CD4-positive, alpha-beta T cell treated with Interleukin-15 for 1 hour (primary cell): ENCODE data around the gene ACBD3.

Experiments
- DNase-seq: peaks from one replicate; pipeline ENCODE4 v3.0.0-alpha.2; 2020

ACBD3 gene

DNA sequence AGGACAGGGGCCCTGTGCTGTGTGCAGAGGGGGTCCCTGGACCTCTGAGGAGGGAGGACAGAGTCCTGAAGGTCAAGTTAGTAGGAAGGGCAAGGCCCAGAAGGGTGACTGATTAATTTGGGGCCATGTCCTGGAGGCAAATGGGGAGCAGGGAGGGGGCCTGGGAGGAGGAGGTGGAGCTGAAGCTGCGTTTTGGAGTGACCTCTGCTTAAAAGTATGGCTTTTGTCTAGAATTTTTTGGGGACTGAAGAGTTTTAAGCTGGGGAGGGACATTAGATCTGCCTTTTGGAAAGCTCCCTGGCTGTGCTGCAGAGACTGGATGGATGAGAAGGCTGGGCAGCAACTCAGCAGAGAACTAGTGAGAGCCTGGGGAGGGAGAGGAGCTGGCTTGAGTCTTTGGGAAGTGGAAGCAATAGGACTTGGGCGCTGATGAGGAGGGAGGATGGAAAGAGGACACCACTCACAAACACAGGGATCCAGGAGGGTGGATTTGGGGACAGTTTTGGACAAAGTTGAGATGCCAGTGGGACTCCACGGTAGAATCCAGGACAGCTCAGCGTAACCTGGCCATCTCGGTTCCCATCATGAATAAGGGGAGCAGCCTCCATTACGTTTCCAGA is 52.9 kb downstream of the ACBD3 start:
- no peak for DNase-seq

DNA sequence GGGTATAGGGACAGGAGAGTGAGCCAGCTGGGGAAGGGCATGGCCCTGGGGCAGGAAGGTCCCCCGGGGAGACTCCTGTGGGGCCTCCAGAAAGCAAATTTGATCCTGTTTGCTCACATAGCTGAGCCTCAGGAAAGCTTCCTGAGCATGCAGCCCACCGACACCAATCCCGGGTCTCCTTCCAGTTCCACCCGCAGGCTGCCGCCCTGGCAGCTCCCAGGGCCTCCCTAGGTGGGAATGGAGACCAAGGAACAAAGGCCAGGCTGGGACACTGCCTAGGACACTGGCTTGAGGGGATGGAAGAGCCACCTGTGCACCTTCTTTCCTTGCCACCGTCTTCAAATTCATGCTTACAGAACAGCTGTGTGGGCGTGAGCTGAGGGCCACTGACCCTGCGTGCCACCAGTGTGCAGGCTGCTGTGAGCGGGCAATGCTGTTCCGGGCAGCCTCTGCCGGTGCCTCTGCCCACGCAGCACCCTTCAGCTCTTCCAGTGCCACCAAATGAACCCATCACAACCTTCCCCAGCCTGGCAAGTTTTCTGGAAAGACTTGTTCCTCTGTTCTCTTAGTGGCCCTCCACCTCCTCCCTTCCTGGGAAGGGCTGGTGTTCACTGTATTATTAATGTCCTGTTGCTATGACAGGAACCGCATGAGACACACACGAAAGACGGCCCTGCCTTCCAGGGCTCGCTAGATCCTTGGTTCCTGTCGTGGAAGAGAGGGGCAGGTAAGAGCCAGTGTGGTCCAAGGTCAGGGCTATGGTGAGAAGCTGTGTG is 53.6 kb downstream of the ACBD3 start:
- no peak for DNase-seq

DNA sequence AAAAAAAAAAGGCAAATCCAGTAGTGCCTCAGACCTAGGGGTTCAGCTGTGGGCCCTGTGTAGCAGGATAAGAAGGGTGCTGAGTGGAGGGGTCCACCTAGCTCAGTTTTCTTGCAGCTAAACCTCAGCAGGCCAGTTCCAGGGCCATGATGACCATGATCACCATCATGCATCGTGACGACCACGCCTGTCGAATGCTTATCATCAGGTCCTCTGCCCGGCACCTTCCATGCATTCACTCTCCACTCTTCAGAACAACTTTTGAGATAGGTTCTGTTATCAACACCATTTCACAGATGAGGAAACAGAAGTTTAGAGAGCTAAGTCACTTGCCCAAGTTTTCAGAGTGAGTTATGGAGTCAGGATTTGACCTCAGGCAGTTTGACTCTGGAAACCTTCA is 54.9 kb downstream of the ACBD3 start:
- no peak for DNase-seq

DNA sequence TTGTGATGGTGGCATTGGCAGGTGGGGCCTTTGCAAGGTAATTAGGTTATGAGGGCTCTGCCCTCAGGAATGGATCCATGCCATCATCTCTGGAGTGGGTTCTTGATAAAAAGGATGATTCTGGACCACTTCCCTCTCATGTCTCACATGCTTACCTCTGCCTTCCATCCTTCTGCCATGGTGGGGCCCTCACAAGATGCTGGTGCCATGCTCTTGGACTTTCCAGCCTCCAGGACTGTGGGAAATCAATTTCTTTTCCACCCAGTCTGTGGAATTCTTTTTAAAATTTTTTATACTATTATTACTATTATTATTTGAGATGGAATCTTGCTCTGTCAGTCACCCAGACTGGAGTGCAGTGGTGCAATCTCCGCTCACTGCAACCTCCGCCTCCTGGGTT is 57.3 kb downstream of the ACBD3 start:
- DNase-seq: no peak

DNA sequence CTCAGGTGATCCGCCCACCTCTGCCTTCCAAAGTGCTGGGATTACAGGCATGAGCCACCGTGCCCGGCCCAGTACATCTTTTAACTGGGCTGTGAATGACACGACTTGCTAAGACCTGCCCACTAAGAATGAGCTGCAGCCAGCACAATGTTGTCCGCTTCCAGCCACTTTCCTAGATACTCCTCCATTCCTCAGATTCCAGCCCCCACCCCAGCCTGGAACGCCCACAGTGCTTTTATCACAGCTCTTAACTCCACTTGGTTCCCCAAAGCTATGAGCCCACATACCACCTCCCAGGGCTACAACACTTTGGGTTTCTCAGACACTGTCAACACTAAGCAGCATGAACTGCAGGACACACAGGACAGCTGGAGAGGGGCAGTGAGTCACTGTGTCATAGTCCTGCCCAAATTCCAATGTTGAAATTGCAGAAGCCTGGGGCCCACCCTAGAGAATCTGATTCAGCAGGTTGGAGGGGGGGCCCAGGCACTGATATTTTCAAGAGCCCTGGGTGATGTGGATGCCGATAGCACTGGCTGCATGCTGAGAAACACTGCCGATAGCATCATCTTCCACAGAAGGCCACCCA is 58.0 kb downstream of the ACBD3 start:
- no peak for DNase-seq

DNA sequence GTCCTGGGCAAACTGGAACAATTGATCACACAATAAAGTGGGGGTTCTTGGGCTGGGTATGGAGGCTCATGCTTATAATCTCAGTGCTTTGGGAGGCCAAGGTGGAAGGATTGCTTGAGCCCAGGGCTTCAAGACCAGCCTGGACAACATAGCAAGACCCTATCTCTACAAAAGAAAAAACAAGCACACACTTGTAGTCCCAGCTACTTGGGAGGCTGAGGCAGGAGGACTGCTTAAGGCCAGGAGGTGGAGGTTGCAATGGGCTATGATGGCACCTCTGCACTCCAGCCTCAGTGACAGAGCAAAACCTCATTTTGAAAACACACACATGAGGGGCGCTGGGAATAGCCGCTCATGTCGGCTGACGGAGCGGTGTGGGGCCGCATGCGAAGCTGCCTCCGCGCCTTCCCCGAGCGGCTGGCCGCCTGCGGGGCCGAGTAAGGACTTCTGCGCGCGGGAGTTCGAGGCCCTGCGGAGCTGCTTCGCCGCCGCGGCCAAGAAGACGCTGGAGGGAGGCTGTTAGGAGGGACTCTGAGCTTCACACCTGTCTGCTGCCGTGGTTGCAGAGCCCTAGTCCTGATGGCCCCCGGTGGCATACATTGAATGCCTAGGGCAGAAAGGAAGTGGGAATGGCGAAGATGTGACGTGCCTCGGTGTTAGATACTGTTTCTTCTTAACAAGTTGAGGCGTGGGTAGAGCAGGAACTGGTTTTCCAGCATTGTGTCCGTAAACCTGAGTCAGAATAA is 59.5 kb downstream of the ACBD3 start:
- DNase-seq: no peak

DNA sequence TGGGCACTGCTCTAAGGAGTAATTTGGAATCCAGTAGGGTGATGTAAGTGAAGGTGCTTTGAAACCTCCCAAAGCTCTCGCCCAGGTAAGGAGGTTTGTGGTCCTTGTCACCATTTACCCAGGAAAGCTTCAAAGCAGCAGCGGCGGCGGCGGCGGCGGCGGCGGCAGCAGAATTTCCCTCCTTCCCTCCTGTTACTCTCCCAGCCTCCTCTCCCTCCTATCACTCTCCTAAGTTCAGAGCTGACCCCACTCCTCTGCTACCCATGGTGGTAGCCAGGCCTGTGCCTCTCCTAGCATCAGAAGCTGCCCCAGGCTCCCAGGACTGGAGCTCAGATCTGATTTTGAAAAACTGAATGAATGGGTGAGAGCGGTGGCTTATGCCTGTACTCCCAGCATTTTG is 60.7 kb downstream of the ACBD3 start:
- DNase-seq: no peak

DNA sequence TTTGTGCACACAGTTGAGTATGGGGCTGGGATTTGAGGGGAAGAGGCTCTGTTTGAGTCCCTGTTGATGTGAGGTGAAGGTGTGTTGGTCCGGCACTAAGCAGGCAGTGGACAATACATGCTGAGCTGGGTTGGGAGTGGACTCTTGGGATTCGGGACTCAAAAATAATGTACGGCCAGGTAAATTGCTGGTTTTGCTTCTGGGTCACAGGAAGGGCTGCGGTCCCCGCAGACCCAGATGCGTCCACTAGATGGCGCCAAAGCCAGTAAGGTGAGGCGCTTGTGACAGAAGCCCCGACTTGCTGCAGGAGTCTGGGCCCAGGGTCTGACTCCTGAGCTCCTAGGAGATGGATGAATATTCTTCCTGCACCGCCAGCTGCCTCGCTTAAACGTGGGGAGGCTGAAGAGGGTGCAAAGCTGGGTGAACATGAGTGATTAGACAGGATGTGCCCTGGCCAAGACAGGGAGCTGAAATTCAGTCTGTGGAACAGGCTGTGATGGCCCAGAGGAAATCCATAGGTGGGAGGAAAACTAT is 61.4 kb downstream of the ACBD3 start:
- DNase-seq: peak; percentile 83

DNA sequence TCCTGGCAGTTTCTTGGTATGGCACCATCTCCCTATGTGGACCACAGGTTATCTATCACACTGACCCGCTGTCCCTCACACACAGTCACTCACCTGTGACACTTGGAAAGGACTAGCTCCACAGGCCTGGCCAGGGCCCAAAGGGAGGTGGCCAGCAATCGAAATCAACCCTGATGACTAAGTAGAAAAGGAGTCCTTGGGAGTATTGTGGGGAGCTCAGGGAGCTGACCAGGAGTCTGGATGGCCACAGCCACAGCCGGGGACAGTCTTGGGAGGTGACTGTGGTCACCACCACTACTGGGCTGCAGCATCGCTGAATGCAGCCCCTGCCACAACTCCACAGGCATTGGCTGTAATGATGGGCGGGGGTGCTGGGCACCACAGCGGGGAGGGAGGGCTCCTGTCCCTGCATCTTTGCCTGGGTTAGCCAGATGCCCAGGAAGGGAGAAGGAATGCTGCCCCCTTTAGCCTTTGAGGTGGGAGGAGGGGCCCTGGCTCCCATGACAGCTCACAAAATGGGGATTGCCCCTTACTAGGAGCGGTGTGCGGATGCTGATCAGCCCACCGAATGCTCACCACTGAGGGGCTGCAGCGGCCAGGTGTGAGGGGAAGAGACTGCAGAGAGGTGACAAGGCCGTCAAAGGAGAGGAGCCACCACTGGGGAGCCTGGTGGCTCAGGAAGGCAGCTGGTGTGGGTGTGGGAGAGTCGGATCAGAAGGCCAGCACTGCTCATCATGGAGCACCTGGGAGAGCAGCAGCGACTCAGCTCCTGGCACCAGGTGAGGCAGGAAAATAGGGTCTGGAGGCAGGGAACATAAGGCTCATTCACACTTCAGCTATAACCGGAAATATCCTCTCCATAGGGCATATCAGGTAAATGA is 62.7 kb downstream of the ACBD3 start:
- DNase-seq: no peak

DNA sequence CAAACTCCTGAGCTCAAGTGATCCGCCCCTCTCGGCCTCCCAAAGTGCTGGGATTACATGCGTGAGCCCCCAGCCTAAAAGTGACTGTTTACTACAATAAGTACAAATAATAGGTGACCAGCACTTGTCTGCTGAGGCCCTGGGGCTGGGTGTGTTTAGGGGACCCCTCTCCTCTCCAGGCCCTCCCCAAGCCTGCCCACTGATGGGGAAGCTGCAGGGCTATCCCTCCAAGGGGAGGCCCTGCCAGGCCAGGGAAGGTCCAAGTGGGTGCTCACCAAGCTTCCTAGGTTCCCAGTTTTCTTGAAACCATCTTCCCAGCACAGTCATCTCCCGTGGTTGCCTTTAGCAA is 63.4 kb downstream of the ACBD3 start:
- DNase-seq: no peak

DNA sequence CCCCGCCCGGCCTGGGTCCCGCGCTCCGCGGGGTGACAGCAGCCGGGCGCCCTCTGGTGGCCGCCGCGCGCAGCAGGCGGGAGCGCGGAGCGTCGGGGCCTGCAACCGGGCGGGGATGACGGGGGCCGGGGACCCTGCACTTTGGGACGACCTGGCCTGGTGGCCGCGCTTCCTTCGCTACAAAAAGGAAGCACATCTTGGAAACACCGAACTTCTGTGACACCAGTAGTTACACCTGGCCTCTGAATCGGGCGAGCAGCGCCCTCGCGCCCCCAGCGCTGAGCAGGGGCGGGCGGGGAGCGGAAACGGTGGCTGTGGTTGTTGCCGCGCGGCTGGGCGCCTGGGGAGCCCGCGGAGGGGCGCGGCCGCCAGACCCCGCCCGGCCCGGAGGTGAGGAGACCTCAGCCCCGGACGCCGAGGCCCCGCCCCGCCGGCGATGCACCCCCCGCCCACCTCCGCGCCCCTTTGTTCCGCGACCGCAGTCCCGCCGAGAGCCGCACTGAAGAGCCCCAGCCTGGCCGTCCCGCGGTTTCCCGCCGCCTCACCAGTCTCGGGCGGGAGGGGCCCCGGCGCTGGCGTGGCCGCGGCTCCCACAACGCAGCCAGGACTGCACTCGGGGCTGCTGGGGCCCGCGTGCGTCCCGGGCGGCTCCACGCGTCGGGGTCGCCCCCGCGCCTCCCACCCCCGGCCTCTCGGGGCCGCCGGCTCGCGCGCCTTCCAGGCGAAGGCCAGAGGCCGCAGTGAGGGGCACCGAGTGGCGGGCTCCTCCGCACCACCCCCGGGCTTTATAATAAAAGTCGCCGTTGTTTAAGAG is 64.7 kb downstream of the ACBD3 start:
- DNase-seq: peak; percentile 86

DNA sequence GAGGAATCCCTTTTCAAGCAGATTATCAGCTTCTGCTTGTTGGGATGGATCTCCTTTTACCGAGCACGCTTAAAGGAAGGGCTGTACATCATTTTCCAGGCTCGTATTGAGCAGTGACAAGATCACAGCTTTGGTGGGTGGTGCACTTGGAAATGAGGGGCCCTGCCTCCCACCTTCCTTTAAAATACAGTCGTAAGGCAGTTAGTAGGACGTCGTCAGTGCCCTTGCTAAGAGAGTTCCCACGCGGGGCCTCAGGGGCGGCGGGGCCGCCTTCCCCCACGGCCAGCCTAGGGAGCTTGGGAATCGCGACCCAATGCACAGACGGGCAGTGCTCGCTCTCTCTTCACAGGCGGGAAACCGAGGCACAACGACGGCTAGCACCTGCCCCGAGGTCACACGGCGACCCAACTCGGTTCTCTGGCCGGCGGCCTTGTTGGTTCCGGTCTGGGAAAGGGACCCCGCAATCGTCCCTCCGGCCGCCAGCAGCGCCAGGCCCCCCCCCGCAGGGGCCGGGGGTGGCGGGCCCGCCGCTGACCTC is 65.4 kb downstream of the ACBD3 start:
- no peak for DNase-seq

DNA sequence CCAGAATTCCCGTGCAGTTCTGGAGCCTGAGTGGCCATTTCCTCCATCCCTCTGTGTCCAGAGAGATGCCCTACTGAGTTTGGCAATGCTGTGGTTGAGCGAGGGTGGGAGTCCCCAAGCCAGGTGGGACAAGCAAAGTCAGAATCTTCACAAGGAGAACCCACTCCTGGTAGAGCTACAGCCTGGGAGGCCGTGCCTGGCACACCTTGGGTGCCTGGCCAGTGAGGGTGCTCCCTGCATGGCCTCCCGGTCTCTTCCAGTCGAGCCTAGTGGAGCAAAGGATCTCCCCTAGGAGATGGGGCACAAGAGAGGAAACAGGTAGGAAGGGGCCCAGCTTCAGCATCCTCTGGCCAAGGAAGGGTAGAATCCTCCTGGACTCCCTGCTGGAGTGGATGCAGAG is 66.1 kb downstream of the ACBD3 start:
- no peak for DNase-seq

DNA sequence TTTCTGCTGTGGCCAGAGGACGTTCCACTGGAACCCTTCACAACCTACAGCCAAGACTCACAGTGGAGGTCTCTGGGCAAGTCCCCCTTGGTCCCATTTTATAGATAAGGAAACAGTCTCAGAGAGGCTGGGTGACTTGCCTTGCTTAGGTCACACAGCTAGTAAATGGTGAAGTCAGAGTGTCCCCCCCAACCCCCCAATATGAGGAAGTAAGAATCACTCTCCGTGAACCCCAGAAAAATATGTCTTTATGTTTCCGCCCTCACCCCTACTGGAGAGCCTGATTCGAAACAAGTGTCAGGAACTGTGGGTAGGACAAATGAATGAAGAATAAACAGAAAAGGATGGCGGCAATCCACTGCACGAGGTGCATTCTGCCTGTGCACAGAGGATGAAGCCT is 67.4 kb downstream of the ACBD3 start:
- DNase-seq: no peak

DNA sequence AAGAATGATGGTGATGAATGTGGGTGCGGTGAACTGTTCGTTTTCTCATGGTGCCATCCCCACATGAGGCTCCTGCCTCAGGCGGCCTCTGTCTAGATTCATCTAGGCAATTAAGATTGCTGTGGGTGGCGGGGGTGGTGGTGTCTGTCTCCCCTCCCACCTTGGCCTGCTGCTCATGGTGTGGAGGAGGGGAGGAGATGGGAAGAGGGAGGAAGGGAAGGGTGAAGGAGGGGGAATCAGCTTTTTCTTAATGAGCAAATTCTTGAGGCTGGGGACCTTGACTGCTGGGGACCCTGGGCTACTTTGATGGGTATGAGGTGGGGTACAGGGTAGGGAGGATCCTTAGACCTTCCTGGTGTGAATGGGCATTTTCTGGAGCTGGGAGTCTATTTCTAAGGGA is 68.2 kb downstream of the ACBD3 start:
- DNase-seq: no peak

DNA sequence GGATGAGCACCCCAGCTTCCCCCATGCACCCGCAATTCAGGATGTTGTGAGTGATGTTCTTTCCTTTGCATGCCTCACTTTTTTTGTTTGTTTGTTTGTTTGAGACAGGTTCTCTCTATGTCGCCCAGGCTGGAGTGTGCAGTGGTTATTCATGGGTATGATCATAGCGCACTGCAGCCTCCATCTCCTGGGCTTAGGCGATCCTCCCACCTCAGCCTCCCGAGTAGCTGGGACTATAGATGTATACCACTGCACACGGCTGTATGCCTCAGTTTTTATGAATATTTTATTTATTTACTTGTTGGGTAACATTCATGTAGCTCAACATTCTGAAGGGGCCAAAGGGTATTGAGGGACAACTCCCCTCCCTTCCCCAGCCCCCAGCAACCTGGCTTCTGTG is 69.2 kb downstream of the ACBD3 start:
- no peak for DNase-seq

DNA sequence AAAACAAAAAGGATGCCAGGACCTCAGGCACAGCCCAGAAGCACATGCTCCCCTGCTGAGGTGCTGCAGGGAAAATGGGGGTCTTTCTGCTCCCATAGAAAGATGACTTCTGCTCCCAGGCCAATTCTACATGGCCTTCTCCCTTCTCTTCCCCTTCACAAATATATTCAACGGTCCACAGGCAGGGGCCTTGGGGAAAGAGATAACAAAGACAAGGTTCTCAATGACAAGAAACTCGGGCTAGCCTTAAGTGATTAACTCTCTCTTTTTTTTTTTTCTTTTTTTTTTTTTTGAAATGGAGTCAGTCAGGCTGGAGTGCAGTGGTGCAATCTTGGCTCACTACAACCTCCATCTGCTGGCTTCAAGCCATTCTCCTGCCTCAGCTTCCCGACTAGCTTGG is 69.9 kb downstream of the ACBD3 start:
- DNase-seq: no peak

DNA sequence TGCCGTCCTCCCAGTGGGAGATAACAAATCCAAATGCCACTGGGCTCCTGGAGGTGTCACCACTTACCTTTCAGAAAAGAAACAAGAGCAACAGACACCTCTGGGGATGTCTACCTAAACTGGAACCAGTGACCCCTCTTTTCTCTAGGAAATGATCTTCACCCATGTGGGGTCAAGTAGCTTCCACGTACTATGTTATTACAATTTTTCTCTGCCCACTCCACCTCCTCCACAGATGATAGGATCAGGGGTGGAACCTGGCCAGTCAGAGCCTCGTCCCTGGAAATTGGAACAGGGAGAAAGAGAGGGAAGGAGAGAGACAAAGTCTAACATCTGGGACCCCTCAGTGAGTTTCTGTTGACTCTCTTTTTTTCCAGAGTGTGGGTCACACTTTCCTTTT is 73.9 kb downstream of the ACBD3 start:
- no peak for DNase-seq

DNA sequence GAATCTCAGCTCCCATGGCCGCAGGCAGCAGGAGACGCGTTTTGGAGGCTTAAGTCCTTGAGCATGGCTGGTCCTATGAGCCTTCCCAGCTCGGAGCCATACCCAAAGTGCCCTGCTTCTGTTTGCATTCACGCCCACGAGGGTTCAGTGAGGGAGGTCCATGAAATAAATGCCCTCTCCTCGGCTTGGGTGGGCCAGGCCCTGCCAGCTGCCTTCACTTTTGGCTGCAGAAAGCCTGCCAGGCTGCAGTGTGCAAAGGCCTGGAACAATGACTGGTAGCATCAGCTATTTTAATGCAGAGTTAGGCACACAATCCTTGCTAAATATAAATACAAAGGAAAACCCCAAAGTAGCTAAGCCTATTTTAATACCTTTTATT is 74.7 kb downstream of the ACBD3 start:
- DNase-seq: no peak

DNA sequence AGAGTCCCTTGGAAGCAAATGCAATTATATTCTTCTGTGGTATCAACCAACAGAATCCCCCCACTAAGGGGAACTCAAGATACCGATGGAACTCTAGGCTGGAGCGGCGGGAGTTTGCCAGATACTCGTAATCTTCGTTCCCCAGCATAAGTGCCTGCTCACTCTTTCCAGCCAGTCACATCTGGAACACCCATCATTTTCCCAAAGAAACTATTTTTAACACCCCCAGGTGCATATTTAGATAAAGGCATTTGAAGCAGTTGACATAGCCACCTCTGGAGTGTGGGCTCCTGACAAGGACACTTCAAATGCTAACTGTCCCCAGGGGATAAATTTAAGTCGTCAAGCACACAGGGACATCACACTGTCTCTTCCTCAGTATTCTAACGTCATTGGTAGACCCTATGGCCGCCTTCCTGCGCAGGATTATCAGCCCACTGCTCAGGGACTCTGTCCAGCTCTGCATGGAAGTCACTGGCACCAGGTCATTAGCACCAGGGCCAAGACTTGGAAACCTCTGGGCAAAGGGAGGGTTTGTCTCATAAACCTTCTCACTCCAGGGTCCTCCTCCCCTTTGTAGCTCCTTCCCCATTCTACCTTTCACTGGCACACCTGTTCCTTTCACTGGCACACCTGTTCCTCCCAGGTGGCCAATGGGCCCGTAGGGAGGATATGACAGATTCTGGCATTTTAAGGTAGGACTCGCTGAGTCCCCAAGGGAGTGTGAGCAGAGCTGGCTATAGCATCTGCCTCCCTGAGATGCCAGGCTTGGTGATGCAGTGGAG is 75.3 kb downstream of the ACBD3 start:
- no peak for DNase-seq
